ENCODE measurements around the gene METTL9. TPM values are rescaled to one million over a fixed set of nuclear protein-coding genes. Genes with fewer than 3 reads are reported as not detected.

Gene METTL9
- total and polyA plus RNA-seq, 4 donors: 26.6 to 127 (median 78.1) TPM

GRCh38 chr16:21644674-21645073, 45.3 kb downstream of the METTL9 start:
- no peak overlapping the region for H3K27ac ChIP-seq (ENCODE audit: low read depth in 1 of 2, low read length in 1 of 2)

GRCh38 chr16:21645261-21645721, 45.9 kb downstream of the METTL9 start:
- Histone ChIP-seq H3K9me3 (ENCODE audit: control insufficient read depth in 4 of 4, insufficient read depth in 3 of 4, low read length in 3 of 4) (no peaks in the 10 kb centered on the region), H3K4me3 (no peak overlapping the region), H3K27me3 (ENCODE audit: control insufficient read depth in 3 of 3, insufficient read depth in 3 of 3, low read length in 2 of 3) (no peaks in the 10 kb centered on the region), H3K36me3 (ENCODE audit: control insufficient read depth in 4 of 4, insufficient read depth in 4 of 4, low read length in 4 of 4) (peaks cover 0 to 5% (median 3%) of the 10 kb centered on the region in 4 donors), H3K9ac (ENCODE audit: insufficient read depth in 1 of 2, low read length in 2 of 2) (no peak overlapping the region), H3K4me1 (ENCODE audit: control insufficient read depth in 5 of 5, insufficient read depth in 5 of 5, low read length in 5 of 5) (peaks cover 3 to 29% (median 8%) of the 10 kb centered on the region in 5 donors), H3K27ac (ENCODE audit: low read depth in 1 of 2, low read length in 1 of 2) (no peak overlapping the region)
- 67 to 72% methylated on average over 9 of the region's 9 CpGs for WGBS, 2 donors
- TF ChIP-seq, protein P1, sequence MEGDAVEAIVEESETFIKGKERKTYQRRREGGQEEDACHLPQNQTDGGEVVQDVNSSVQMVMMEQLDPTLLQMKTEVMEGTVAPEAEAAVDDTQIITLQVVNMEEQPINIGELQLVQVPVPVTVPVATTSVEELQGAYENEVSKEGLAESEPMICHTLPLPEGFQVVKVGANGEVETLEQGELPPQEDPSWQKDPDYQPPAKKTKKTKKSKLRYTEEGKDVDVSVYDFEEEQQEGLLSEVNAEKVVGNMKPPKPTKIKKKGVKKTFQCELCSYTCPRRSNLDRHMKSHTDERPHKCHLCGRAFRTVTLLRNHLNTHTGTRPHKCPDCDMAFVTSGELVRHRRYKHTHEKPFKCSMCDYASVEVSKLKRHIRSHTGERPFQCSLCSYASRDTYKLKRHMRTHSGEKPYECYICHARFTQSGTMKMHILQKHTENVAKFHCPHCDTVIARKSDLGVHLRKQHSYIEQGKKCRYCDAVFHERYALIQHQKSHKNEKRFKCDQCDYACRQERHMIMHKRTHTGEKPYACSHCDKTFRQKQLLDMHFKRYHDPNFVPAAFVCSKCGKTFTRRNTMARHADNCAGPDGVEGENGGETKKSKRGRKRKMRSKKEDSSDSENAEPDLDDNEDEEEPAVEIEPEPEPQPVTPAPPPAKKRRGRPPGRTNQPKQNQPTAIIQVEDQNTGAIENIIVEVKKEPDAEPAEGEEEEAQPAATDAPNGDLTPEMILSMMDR (IDR thresholded peaks at IDR 0.05; ENCODE audit: control extremely low read depth, extremely low read depth): no peak
- peak in 2 of 3 donors; percentile 30 to 33 for DNase-seq
- ATAC-seq (ENCODE audit: insufficient read depth, low FRiP score): no peak

More at GRCh38 chr16:21644674-21645073, 45.3 kb downstream of the METTL9 start:
- peaks cover 0 to 5% (median 3%) of the 10 kb centered on the region in 4 donors for H3K36me3 ChIP-seq (ENCODE audit: control insufficient read depth in 4 of 4, insufficient read depth in 4 of 4, low read length in 4 of 4)
- H3K9me3 ChIP-seq (ENCODE audit: control insufficient read depth in 4 of 4, insufficient read depth in 3 of 4, low read length in 3 of 4): no peaks in the 10 kb centered on the region
- no peak for ATAC-seq (ENCODE audit: insufficient read depth, low FRiP score)
- DNase-seq: no peak
- WGBS, 2 donors: 90 to 95% methylated on average over 4 of the region's 4 CpGs
- no peaks in the 10 kb centered on the region for H3K27me3 ChIP-seq (ENCODE audit: control insufficient read depth in 3 of 3, insufficient read depth in 3 of 3, low read length in 2 of 3)
- no peak overlapping the region for H3K9ac ChIP-seq (ENCODE audit: insufficient read depth in 1 of 2, low read length in 2 of 2)
- H3K4me1 ChIP-seq (ENCODE audit: control insufficient read depth in 5 of 5, insufficient read depth in 5 of 5, low read length in 5 of 5): peaks cover 3 to 29% (median 8%) of the 10 kb centered on the region in 5 donors
- TF ChIP-seq, protein P1 (IDR thresholded peaks at IDR 0.05; ENCODE audit: control extremely low read depth, extremely low read depth): no peak
- H3K4me3 ChIP-seq: no peak overlapping the region

- H3K9ac ChIP-seq (ENCODE audit: insufficient read depth in 1 of 2, low read length in 2 of 2): no peak overlapping the region
- DNase-seq: no peak
- TF ChIP-seq, protein P1 (IDR thresholded peaks at IDR 0.05; ENCODE audit: control extremely low read depth, extremely low read depth): no peak
- no peak overlapping the region for H3K4me3 ChIP-seq
- H3K4me1 ChIP-seq (ENCODE audit: control insufficient read depth in 5 of 5, insufficient read depth in 5 of 5, low read length in 5 of 5): peaks cover 0 to 26% (median 8%) of the 10 kb centered on the region in 5 donors
- ATAC-seq (ENCODE audit: insufficient read depth, low FRiP score): no peak
- no peaks in the 10 kb centered on the region for H3K27me3 ChIP-seq (ENCODE audit: control insufficient read depth in 3 of 3, insufficient read depth in 3 of 3, low read length in 2 of 3)
- 57 to 60% methylated on average over 5 of the region's 5 CpGs for WGBS, 2 donors
- peak overlapping the region in 1 of 2 donors; percentile 51 for H3K27ac ChIP-seq (ENCODE audit: low read depth in 1 of 2, low read length in 1 of 2)
- no peaks in the 10 kb centered on the region for H3K9me3 ChIP-seq (ENCODE audit: control insufficient read depth in 4 of 4, insufficient read depth in 3 of 4, low read length in 3 of 4)
- peaks cover 0 to 5% (median 3%) of the 10 kb centered on the region in 4 donors for H3K36me3 ChIP-seq (ENCODE audit: control insufficient read depth in 4 of 4, insufficient read depth in 4 of 4, low read length in 4 of 4)
These were observed 46.7 kb downstream of the METTL9 start for GRCh38 chr16:21646091-21646490.

Measured in lung (tissue), 12 donors.